Activated CD8-positive, alpha-beta memory T cell treated with anti-CD3 and anti-CD28 coated beads for 36 hours (primary cell): ENCODE measurements around the gene MFAP3. TPM values are rescaled to one million over a fixed set of nuclear protein-coding genes. Genes with fewer than 3 reads are reported as not detected.

Experiments used
- CTCF ChIA-PET: fragments of 350-600 bp; sonication (Branson Sonifier 250); formaldehyde crosslinking; loops from one replicate; lab custom pipeline; 2021; ENCODE audit warnings: antibody characterized with exemption; lab: Charles Lee
- POLR2A ChIA-PET: fragments of 350-600 bp; sonication (Branson Sonifier 250); formaldehyde crosslinking; loops from one replicate; lab custom pipeline; 2021; ENCODE audit warnings: antibody characterized with exemption; lab: Charles Lee
- total RNA-seq, 2 experiments: library from RNA; stranded (reverse); gene quantifications; one replicate each; pipeline ENCODE4 v1.2.3, GENCODE V29; 2021

The MFAP3 gene
- total RNA-seq, 2 experiments from 2014 or later, result 15.6 to 17.3 TPM

- ChIA-PET CTCF (no interaction called here), POLR2A (no interaction called here)
Observed at GRCh38 chr5:154081246-154081645, 42.5 kb downstream of the MFAP3 start.

- CTCF ChIA-PET, result no interaction called here
- POLR2A ChIA-PET, result no interaction called here
Observed at GRCh38 chr5:154084062-154084639, 45.4 kb downstream of the MFAP3 start.

- POLR2A ChIA-PET, result no interaction called here
Observed at GRCh38 chr5:154086146-154086545, 47.4 kb downstream of the MFAP3 start.

GRCh38 chr5:154086641-154087040 is 47.9 kb downstream of the MFAP3 start:
- POLR2A ChIA-PET, result no interaction called here
- CTCF ChIA-PET, result interaction anchor here (1.3 kb wide), 1 partner anchor 14 kb away, joined by 3 read pairs; no protein-coding TSS in a partner anchor

More at GRCh38 chr5:154086146-154086545, 47.4 kb downstream of the MFAP3 start:
- CTCF ChIA-PET, result interaction anchor here (1.3 kb wide), 1 partner anchor 14 kb away, joined by 3 read pairs; no protein-coding TSS in a partner anchor

- POLR2A ChIA-PET, result no interaction called here
- CTCF ChIA-PET, result interaction anchor here (1.3 kb wide), 1 partner anchor 15 kb away, joined by 3 read pairs; no protein-coding TSS in a partner anchor
Observed at GRCh38 chr5:154087260-154087659, 48.5 kb downstream of the MFAP3 start.

GRCh38 chr5:154088801-154089200 is 50.0 kb downstream of the MFAP3 start:
- ChIA-PET POLR2A (no interaction called here), CTCF (no interaction called here)

- CTCF ChIA-PET, result no interaction called here
- POLR2A ChIA-PET, result no interaction called here
Observed at GRCh38 chr5:154090656-154091055, 51.9 kb downstream of the MFAP3 start.

GRCh38 chr5:154092356-154093141 is 53.8 kb downstream of the MFAP3 start:
- ChIA-PET CTCF (no interaction called here), POLR2A (no interaction called here)

- CTCF ChIA-PET, result no interaction called here
- POLR2A ChIA-PET, result no interaction called here
Observed at GRCh38 chr5:154093142-154093532, 54.4 kb downstream of the MFAP3 start.

- ChIA-PET POLR2A (no interaction called here), CTCF (no interaction called here)
Observed at GRCh38 chr5:154095904-154096303, 57.1 kb downstream of the MFAP3 start.

- ChIA-PET CTCF (no interaction called here), POLR2A (no interaction called here)
Observed at GRCh38 chr5:154097031-154097430, 58.3 kb downstream of the MFAP3 start.

GRCh38 chr5:154098465-154098864 is 59.7 kb downstream of the MFAP3 start:
- CTCF ChIA-PET, result interaction anchor here (1.2 kb wide), 1 partner anchor 92 kb away, joined by 4 read pairs; the partner anchor contains the start of gene GALNT10
- POLR2A ChIA-PET, result no interaction called here

GRCh38 chr5:154101184-154101583 is 62.4 kb downstream of the MFAP3 start:
- CTCF ChIA-PET, result no interaction called here

GRCh38 chr5:154103233-154103632 is 64.5 kb downstream of the MFAP3 start:
- CTCF ChIA-PET, result no interaction called here
- POLR2A ChIA-PET, result no interaction called here

More at GRCh38 chr5:154101184-154101583, 62.4 kb downstream of the MFAP3 start:
- POLR2A ChIA-PET, result interaction anchor here (0.7 kb wide), 1 partner anchor 19 kb away, joined by 3 read pairs; no protein-coding TSS in a partner anchor

Other genes with a start within 250 kb of the MFAP3 start
- gene FAM114A2, start 57 bp upstream of the MFAP3 start, total RNA-seq, result 10 to 100 TPM; 28.8 to 30.9 TPM
- 10 to 100 TPM; 24.6 to 30.0 TPM for gene GALNT10, start 151.8 kb downstream of the MFAP3 start, total RNA-seq